PC-3 (cell line): ENCODE data around the gene NBPF3.
"Not testable (repeated sequence)": the region's sequence is repeated elsewhere in the genome, so short reads cannot be mapped to it uniquely, and the experiment has no call there.

Experiments
- CTCF ChIP-seq: fragments of 300-600 bp; sonication (generic); conservative IDR thresholded peaks from 2 replicates; pipeline ENCODE4 v1.5.1; 2017; ENCODE audit warnings: antibody characterized with exemption, low read depth, mild to moderate bottlenecking, low read length
- EZH2 ChIP-seq: fragments of 300-600 bp; sonication (generic); IDR thresholded peaks from one replicate; pipeline ENCODE4 v1.6.1; 2017; ENCODE audit warnings: antibody characterized with exemption, mild to moderate bottlenecking, low read length; ENCODE audit not compliant: unreplicated experiment
- EZH2phosphoT487 ChIP-seq: fragments of 300-600 bp; sonication (generic); IDR thresholded peaks from 2 replicates; pipeline ENCODE4 v1.6.1; 2018; ENCODE audit warnings: mild to moderate bottlenecking, antibody characterized with exemption, low read length, borderline replicate concordance

- not testable (repeated sequence) for TF ChIP-seq CTCF, EZH2, EZH2phosphoT487
Measured at GRCh38 chr1:21440630-21441125, 741 bp downstream of the NBPF3 start.
